Measurements from ENCODE around the gene HMGN1. TPM values are rescaled to one million over a fixed set of nuclear protein-coding genes. Genes with fewer than 3 reads are reported as not detected.

HMGN1 gene
- polyA plus RNA-seq, 1 of the 3 experiments (the other 2 are of a cell fraction), result 219 TPM

DNA sequence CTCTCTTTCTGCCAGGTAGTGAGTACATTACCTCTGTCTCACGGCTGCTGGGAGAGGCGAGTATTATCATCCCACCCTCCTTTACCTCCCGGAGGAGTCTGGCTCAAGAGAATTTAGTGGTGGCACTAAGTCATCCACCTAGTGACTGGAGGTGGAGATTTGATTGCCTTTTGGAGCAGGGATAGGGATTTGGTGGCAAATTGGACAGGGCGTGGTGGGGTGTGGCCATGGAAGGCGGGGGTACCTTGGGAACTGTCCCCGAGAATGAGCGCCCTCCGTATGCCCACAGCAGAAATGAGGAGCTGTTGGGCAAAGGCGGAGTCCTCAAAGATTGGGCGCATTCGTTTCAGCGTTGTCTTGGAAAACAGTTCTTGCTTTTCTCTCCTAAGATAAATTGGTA lies 32.1 kb upstream of the HMGN1 start:
- H3K27ac ChIP-seq (ENCODE audit: low read depth in 2 of 2, low read length in 1 of 2), result peak overlapping the region; percentile 78 to 96; a peak in 3 of 4 replicates
- peaks cover 0 to 11% of the 10 kb centered on the region in 2 experiments; a peak in 3 of 4 replicates for H3K4me1 ChIP-seq (ENCODE audit: control insufficient read depth in 1 of 2, insufficient read depth in 2 of 2, low read depth in 1 of 2, low read length in 1 of 2)

DNA sequence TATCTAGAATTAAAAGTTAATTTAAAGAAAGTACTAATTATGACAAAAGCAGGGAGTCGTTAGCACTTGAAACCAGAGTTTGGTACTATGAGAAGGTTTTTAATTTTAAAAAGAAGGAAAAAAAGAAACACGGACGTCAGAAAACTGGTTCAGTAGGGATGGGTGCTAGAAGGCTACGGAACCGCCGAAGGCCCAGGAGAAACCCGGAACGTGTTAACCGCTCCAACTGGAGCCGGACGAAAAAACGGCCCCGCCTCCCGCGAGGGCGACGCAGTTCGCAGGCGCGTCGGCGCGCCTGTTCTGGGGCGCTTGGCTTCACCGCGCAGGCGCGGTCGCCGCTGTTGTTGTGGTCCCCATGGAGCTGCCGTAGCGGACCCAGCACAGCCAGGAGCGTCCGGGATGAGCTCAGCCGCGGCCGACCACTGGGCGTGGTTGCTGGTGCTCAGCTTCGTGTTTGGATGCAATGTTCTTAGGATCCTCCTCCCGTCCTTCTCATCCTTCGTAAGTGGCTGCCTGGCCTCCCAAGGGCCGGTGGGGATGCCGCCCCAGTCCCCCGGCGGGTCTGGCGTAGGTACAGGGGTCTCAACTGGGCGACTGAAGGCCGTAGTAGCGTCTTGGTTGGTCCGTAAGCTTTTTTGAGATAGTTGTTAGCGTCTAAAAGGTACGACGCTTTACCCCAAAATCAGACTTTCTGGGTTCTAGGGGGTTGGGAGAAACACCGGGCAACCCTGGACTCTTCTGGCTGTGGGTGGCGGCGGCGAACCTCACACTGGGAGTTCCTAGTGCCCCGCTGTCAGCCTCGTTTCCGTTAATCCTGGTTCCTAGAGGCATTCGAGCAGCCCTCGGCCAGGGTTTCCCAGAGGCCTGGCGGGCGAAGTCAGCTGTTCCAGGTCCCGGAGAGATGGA lies 31.4 kb upstream of the HMGN1 start:
- Histone ChIP-seq H3K9me2 (no peaks in the 10 kb centered on the region), H3K4me1 (ENCODE audit: control insufficient read depth in 1 of 2, insufficient read depth in 2 of 2, low read depth in 1 of 2, low read length in 1 of 2) (peaks cover 0 to 8% of the 10 kb centered on the region in 2 experiments; a peak in 3 of 4 replicates), H3K79me2 (ENCODE audit: insufficient read depth) (peaks cover 39% of the 10 kb centered on the region), H3K9me3 (no peaks in the 10 kb centered on the region), H4K20me1 (ENCODE audit: insufficient read depth) (no peaks in the 10 kb centered on the region), H3K4me2 (peak overlapping the region; percentile 94), H3K27ac (ENCODE audit: low read depth in 2 of 2, low read length in 1 of 2) (peak overlapping the region; percentile 78 to 96), H3K27me3 (ENCODE audit: insufficient read depth) (no peaks in the 10 kb centered on the region), H2AFZ (ENCODE audit: low read depth) (peak overlapping the region; percentile 90), H3K36me3 (replicated peaks in 1 of 2; ENCODE audit: control insufficient read depth in 1 of 2, insufficient read depth in 2 of 2, low read length in 1 of 2) (peaks cover 0 to 6% of the 10 kb centered on the region in 2 experiments), H3K4me3 (ENCODE audit: low read depth in 2 of 2, low read length in 1 of 2) (peak overlapping the region; percentile 79 to 97), H3F3A (replicated peaks; ENCODE audit: insufficient read depth) (peaks cover 5% of the 10 kb centered on the region), H3K9ac (peak overlapping the region; percentile 89)
- POLR2A ChIA-PET, result interaction anchor here (0.6 to 1.9 kb wide), 5 partner anchors 17 to 197 kb away, joined by 3 to 14 read pairs (median 4); partner anchors contain the start of genes HMGN1 and PSMG1
- WGBS (ENCODE audit: low lambda C conversion rate), result 1% methylated on average over 26 of the region's 65 CpGs
- TF ChIP-seq TCF12 (IDR thresholded peaks at IDR 0.05) (no peak), TAF1 (IDR thresholded peaks at IDR 0.05; ENCODE audit: borderline replicate concordance, low read depth, low read length) (peak; percentile 59), NFIC (IDR thresholded peaks at IDR 0.05; ENCODE audit: borderline replicate concordance) (no peak), FOXJ3 (CRISPR knock-in tag; IDR thresholded peaks at IDR 0.05) (peak; percentile 25; the same call in 1 of the 2 replicates), RAD21 (IDR thresholded peaks at IDR 0.05; ENCODE audit: low read length) (no peak), EP300 (IDR thresholded peaks at IDR 0.05; ENCODE audit: borderline replicate concordance in 1 of 2, low read depth in 1 of 2, low read length in 1 of 2) (no peak), SIN3A (IDR thresholded peaks at IDR 0.05; ENCODE audit: borderline replicate concordance, low read depth, low read length) (0 out of 2 replicates have a peak, but pooled peaks have one; percentile 57), YY1 (IDR thresholded peaks at IDR 0.05; ENCODE audit: low read depth) (peak; percentile 42; the same call in 1 of the 2 replicates), GATA2 (CRISPR knock-in tag; IDR thresholded peaks at IDR 0.05) (no peak), ELF1 (IDR thresholded peaks at IDR 0.05) (0 out of 2 replicates have a peak, but pooled peaks have one; percentile 26), NRF1 (IDR thresholded peaks at IDR 0.05; ENCODE audit: low read depth, low read length) (peak; percentile 81), MXI1 (IDR thresholded peaks at IDR 0.05; ENCODE audit: low read depth, low read length) (peak; percentile 90), CHD2 (IDR thresholded peaks at IDR 0.05; ENCODE audit: low read length, partially characterized antibody) (peak; percentile 68), POLR2AphosphoS5 (IDR thresholded peaks at IDR 0.05; ENCODE audit: low read depth, low read length) (peak; percentile 66; the same call in 1 of the 2 replicates), FOXM1 (IDR thresholded peaks at IDR 0.05; ENCODE audit: low read depth) (no peak), RXRA (IDR thresholded peaks at IDR 0.05; ENCODE audit: borderline replicate concordance, low read depth) (no peak), FOSL2 (IDR thresholded peaks at IDR 0.05; ENCODE audit: borderline replicate concordance, low read depth) (no peak), JUND (IDR thresholded peaks at IDR 0.05) (no peak)
- TF ChIP-seq, protein P1, sequence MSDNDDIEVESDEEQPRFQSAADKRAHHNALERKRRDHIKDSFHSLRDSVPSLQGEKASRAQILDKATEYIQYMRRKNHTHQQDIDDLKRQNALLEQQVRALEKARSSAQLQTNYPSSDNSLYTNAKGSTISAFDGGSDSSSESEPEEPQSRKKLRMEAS (IDR thresholded peaks at IDR 0.05; ENCODE audit: low read depth), result peak; percentile 64
- TF ChIP-seq, protein P2, sequence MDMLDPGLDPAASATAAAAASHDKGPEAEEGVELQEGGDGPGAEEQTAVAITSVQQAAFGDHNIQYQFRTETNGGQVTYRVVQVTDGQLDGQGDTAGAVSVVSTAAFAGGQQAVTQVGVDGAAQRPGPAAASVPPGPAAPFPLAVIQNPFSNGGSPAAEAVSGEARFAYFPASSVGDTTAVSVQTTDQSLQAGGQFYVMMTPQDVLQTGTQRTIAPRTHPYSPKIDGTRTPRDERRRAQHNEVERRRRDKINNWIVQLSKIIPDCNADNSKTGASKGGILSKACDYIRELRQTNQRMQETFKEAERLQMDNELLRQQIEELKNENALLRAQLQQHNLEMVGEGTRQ (IDR thresholded peaks at IDR 0.05; ENCODE audit: borderline replicate concordance, low read depth, low read length), result no peak
- CTCF ChIA-PET, result no interaction called here
- peak; percentile 95 for DNase-seq

More for the DNA sequence above, 32.1 kb upstream of the HMGN1 start:
- peaks cover 5% of the 10 kb centered on the region for H3F3A ChIP-seq (replicated peaks; ENCODE audit: insufficient read depth)
- ChIA-PET CTCF (no interaction called here), POLR2A (interaction anchor here (0.8 to 1.9 kb wide), 2 partner anchors 33 to 61 kb away, joined by 4 to 14 read pairs; partner anchors contain the start of gene HMGN1)
- H3K9me3 ChIP-seq, result no peaks in the 10 kb centered on the region
- H3K79me2 ChIP-seq (ENCODE audit: insufficient read depth), result peaks cover 41% of the 10 kb centered on the region
- H4K20me1 ChIP-seq (ENCODE audit: insufficient read depth), result no peaks in the 10 kb centered on the region
- WGBS (ENCODE audit: low lambda C conversion rate), result 9% methylated on average over 10 of the region's 12 CpGs
- no peaks in the 10 kb centered on the region for H3K27me3 ChIP-seq (ENCODE audit: insufficient read depth)
- DNase-seq, result peak; percentile 28
- peak overlapping the region; percentile 89 for H3K9ac ChIP-seq
- H2AFZ ChIP-seq (ENCODE audit: low read depth), result peak overlapping the region; percentile 68; the same call in 1 of the 2 replicates
- peak overlapping the region; percentile 94 for H3K4me2 ChIP-seq
- H3K9me2 ChIP-seq, result no peaks in the 10 kb centered on the region
- H3K4me3 ChIP-seq (ENCODE audit: low read depth in 2 of 2, low read length in 1 of 2), result peak overlapping the region; percentile 79 to 97
- TF ChIP-seq, protein P1 (IDR thresholded peaks at IDR 0.05; ENCODE audit: low read depth), result no peak
- H3K36me3 ChIP-seq (replicated peaks in 1 of 2; ENCODE audit: control insufficient read depth in 1 of 2, insufficient read depth in 2 of 2, low read length in 1 of 2), result peaks cover 0 to 6% of the 10 kb centered on the region in 2 experiments

Measured in SK-N-SH (cell line).